ENCODE results near the gene TMPRSS6.

The TMPRSS6 gene

GRCh38 chr22:37028692-37029674, 80.5 kb downstream of the TMPRSS6 start:
- WGBS (ENCODE audit: extremely low coverage, insufficient coverage, low lambda C conversion rate), result no CpG with 5 or more reads among the region's 22 CpGs
- Histone ChIP-seq H4K8ac (ENCODE audit: low read depth, low read length) (no peak overlapping the region), H3K79me1 (ENCODE audit: low read length) (peaks cover 5% of the 10 kb centered on the region), H3K23ac (ENCODE audit: low read length) (no peak overlapping the region), H3K27ac (ENCODE audit: low read depth, low read length) (no peak overlapping the region), H2BK120ac (ENCODE audit: low read depth, low read length) (no peak overlapping the region), H3K4me2 (ENCODE audit: low read length) (no peak overlapping the region), H3K79me2 (ENCODE audit: control insufficient read depth, insufficient read depth, low read length) (no peaks in the 10 kb centered on the region), H2BK15ac (replicated peaks; ENCODE audit: low read depth) (no peak overlapping the region), H4K5ac (ENCODE audit: low read length) (no peak overlapping the region), H3K4me1 (ENCODE audit: control insufficient read depth, low read depth, low read length) (no peaks in the 10 kb centered on the region), H2AK5ac (ENCODE audit: low read length) (no peak overlapping the region), H3K4ac (ENCODE audit: low read depth, low read length) (no peak overlapping the region), H3K36me3 (ENCODE audit: control insufficient read depth, insufficient read depth, low read length) (peaks cover 7% of the 10 kb centered on the region), H3K18ac (ENCODE audit: low read length) (no peak overlapping the region), H3K27me3 (ENCODE audit: insufficient read depth, low read length, poor library complexity) (no peaks in the 10 kb centered on the region), H3K4me3 (ENCODE audit: low read length) (no peak overlapping the region), H3K9ac (ENCODE audit: low read length) (no peak overlapping the region), H2BK5ac (ENCODE audit: low read length) (no peak overlapping the region), H3K56ac (ENCODE audit: low read length) (no peak overlapping the region)
- DNase-seq, result no peak

DNA sequence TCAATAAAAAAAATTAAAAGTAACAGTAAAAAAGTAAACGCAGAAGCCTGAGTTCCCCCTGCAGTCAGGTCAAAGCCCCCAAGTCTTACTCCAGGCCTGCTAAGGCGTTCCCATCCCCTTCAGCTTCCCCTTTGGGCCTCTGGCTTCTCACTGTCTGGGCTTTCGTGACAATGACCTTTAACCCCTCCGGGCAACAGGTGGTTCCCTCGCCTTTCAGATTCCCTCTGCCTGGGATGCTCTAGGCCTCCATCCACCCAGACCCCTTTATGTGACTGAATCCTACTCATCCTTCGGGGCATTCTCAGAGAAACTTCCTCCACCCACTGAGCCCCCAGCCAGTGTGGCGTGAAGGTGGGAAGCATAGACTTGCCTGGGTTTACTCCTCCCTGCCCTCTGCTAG, 82.0 kb downstream of the TMPRSS6 start:
- Histone ChIP-seq H3K79me2 (ENCODE audit: control insufficient read depth, insufficient read depth, low read length) (no peaks in the 10 kb centered on the region), H3K4me1 (ENCODE audit: control insufficient read depth, low read depth, low read length) (no peaks in the 10 kb centered on the region), H3K36me3 (ENCODE audit: control insufficient read depth, insufficient read depth, low read length) (peaks cover 7% of the 10 kb centered on the region), H3K4me2 (ENCODE audit: low read length) (no peak overlapping the region), H3K9ac (ENCODE audit: low read length) (no peak overlapping the region), H3K4me3 (ENCODE audit: low read length) (no peak overlapping the region), H3K27ac (ENCODE audit: low read depth, low read length) (no peak overlapping the region), H2BK15ac (replicated peaks; ENCODE audit: low read depth) (no peak overlapping the region), H3K27me3 (ENCODE audit: insufficient read depth, low read length, poor library complexity) (no peaks in the 10 kb centered on the region), H3K23ac (ENCODE audit: low read length) (no peak overlapping the region), H2BK5ac (ENCODE audit: low read length) (no peak overlapping the region), H4K5ac (ENCODE audit: low read length) (no peak overlapping the region), H4K8ac (ENCODE audit: low read depth, low read length) (no peak overlapping the region), H2AK5ac (ENCODE audit: low read length) (no peak overlapping the region), H3K18ac (ENCODE audit: low read length) (no peak overlapping the region), H3K56ac (ENCODE audit: low read length) (no peak overlapping the region), H2BK120ac (ENCODE audit: low read depth, low read length) (no peak overlapping the region), H3K4ac (ENCODE audit: low read depth, low read length) (no peak overlapping the region), H3K79me1 (ENCODE audit: low read length) (peaks cover 8% of the 10 kb centered on the region)
- no peak for DNase-seq
- no CpG with 5 or more reads among the region's 7 CpGs for WGBS (ENCODE audit: extremely low coverage, insufficient coverage, low lambda C conversion rate)

- no peak overlapping the region for H4K5ac ChIP-seq (ENCODE audit: low read length)
- H4K8ac ChIP-seq (ENCODE audit: low read depth, low read length), result no peak overlapping the region
- H3K9ac ChIP-seq (ENCODE audit: low read length), result no peak overlapping the region
- no CpG with 5 or more reads among the region's 5 CpGs for WGBS (ENCODE audit: extremely low coverage, insufficient coverage, low lambda C conversion rate)
- no peak overlapping the region for H2BK5ac ChIP-seq (ENCODE audit: low read length)
- no peak overlapping the region for H2AK5ac ChIP-seq (ENCODE audit: low read length)
- H3K18ac ChIP-seq (ENCODE audit: low read length), result no peak overlapping the region
- H2BK120ac ChIP-seq (ENCODE audit: low read depth, low read length), result no peak overlapping the region
- H3K36me3 ChIP-seq (ENCODE audit: control insufficient read depth, insufficient read depth, low read length), result peaks cover 7% of the 10 kb centered on the region
- no peak overlapping the region for H3K23ac ChIP-seq (ENCODE audit: low read length)
- no peak overlapping the region for H3K4me3 ChIP-seq (ENCODE audit: low read length)
- H3K27me3 ChIP-seq (ENCODE audit: insufficient read depth, low read length, poor library complexity), result no peaks in the 10 kb centered on the region
- no peak overlapping the region for H3K4ac ChIP-seq (ENCODE audit: low read depth, low read length)
- H3K27ac ChIP-seq (ENCODE audit: low read depth, low read length), result no peak overlapping the region
- peaks cover 2% of the 10 kb centered on the region for H3K79me2 ChIP-seq (ENCODE audit: control insufficient read depth, insufficient read depth, low read length)
- DNase-seq, result no peak
- H3K79me1 ChIP-seq (ENCODE audit: low read length), result peaks cover 13% of the 10 kb centered on the region
- no peak overlapping the region for H3K4me2 ChIP-seq (ENCODE audit: low read length)
- no peak overlapping the region for H3K56ac ChIP-seq (ENCODE audit: low read length)
- no peaks in the 10 kb centered on the region for H3K4me1 ChIP-seq (ENCODE audit: control insufficient read depth, low read depth, low read length)
- no peak overlapping the region for H2BK15ac ChIP-seq (replicated peaks; ENCODE audit: low read depth)
Observed at GRCh38 chr22:37026325-37026724, 83.2 kb downstream of the TMPRSS6 start.

- DNase-seq, result no peak
- Histone ChIP-seq H3K4me2 (ENCODE audit: low read length) (no peak overlapping the region), H4K5ac (ENCODE audit: low read length) (no peak overlapping the region), H3K27ac (ENCODE audit: low read depth, low read length) (no peak overlapping the region), H2BK15ac (replicated peaks; ENCODE audit: low read depth) (no peak overlapping the region), H2BK5ac (ENCODE audit: low read length) (no peak overlapping the region), H3K18ac (ENCODE audit: low read length) (no peak overlapping the region), H3K27me3 (ENCODE audit: insufficient read depth, low read length, poor library complexity) (no peaks in the 10 kb centered on the region), H3K79me1 (ENCODE audit: low read length) (peaks cover 16% of the 10 kb centered on the region), H4K8ac (ENCODE audit: low read depth, low read length) (no peak overlapping the region), H2BK120ac (ENCODE audit: low read depth, low read length) (no peak overlapping the region), H3K23ac (ENCODE audit: low read length) (no peak overlapping the region), H3K56ac (ENCODE audit: low read length) (no peak overlapping the region), H3K4me1 (ENCODE audit: control insufficient read depth, low read depth, low read length) (no peaks in the 10 kb centered on the region), H3K79me2 (ENCODE audit: control insufficient read depth, insufficient read depth, low read length) (peaks cover 2% of the 10 kb centered on the region), H3K4me3 (ENCODE audit: low read length) (no peak overlapping the region), H2AK5ac (ENCODE audit: low read length) (no peak overlapping the region), H3K36me3 (ENCODE audit: control insufficient read depth, insufficient read depth, low read length) (peaks cover 7% of the 10 kb centered on the region), H3K9ac (ENCODE audit: low read length) (no peak overlapping the region), H3K4ac (ENCODE audit: low read depth, low read length) (no peak overlapping the region)
- WGBS (ENCODE audit: extremely low coverage, insufficient coverage, low lambda C conversion rate), result no CpG with 5 or more reads among the region's 10 CpGs
Observed at GRCh38 chr22:37025500-37026070, 83.9 kb downstream of the TMPRSS6 start.

DNA sequence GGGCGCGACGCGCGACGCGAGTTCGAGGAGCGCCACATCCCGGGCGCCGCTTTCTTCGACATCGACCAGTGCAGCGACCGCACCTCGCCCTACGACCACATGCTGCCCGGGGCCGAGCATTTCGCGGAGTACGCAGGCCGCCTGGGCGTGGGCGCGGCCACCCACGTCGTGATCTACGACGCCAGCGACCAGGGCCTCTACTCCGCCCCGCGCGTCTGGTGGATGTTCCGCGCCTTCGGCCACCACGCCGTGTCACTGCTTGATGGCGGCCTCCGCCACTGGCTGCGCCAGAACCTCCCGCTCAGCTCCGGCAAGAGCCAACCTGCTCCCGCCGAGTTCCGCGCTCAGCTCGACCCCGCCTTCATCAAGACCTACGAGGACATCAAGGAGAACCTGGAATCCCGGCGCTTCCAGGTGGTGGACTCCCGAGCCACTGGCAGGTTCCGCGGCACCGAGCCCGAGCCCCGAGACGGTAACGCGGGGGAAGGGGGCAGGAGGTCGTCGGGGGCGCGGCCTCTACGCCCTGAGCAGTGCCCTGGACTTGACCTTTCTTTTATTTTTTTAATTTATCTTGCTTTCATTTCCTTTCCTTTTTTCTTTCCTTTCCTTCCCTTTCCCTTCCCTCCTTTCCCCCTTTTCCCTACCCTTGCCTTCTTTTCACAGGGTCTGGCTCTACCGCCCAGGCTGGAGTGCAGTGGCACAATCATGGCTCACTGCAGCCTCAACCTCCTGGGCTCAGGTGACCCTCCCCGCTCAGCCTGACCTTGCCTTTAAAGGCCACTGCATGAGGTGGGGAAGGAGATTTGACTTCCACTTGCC, 85.0 kb downstream of the TMPRSS6 start:
- H3K4ac ChIP-seq (ENCODE audit: low read depth, low read length), result no peak overlapping the region
- no peak for DNase-seq
- peaks cover 7% of the 10 kb centered on the region for H3K36me3 ChIP-seq (ENCODE audit: control insufficient read depth, insufficient read depth, low read length)
- H3K23ac ChIP-seq (ENCODE audit: low read length), result no peak overlapping the region
- no peaks in the 10 kb centered on the region for H3K4me1 ChIP-seq (ENCODE audit: control insufficient read depth, low read depth, low read length)
- H2AK5ac ChIP-seq (ENCODE audit: low read length), result no peak overlapping the region
- H4K5ac ChIP-seq (ENCODE audit: low read length), result no peak overlapping the region
- no peak overlapping the region for H4K8ac ChIP-seq (ENCODE audit: low read depth, low read length)
- H2BK5ac ChIP-seq (ENCODE audit: low read length), result no peak overlapping the region
- no peak overlapping the region for H3K4me2 ChIP-seq (ENCODE audit: low read length)
- H3K18ac ChIP-seq (ENCODE audit: low read length), result no peak overlapping the region
- no peak overlapping the region for H3K56ac ChIP-seq (ENCODE audit: low read length)
- H3K4me3 ChIP-seq (ENCODE audit: low read length), result no peak overlapping the region
- no peak overlapping the region for H3K9ac ChIP-seq (ENCODE audit: low read length)
- peaks cover 2% of the 10 kb centered on the region for H3K79me2 ChIP-seq (ENCODE audit: control insufficient read depth, insufficient read depth, low read length)
- no peak overlapping the region for H2BK15ac ChIP-seq (replicated peaks; ENCODE audit: low read depth)
- peaks cover 18% of the 10 kb centered on the region for H3K79me1 ChIP-seq (ENCODE audit: low read length)
- no peak overlapping the region for H3K27ac ChIP-seq (ENCODE audit: low read depth, low read length)
- H2BK120ac ChIP-seq (ENCODE audit: low read depth, low read length), result no peak overlapping the region
- no CpG with 5 or more reads among the region's 71 CpGs for WGBS (ENCODE audit: extremely low coverage, insufficient coverage, low lambda C conversion rate)
- H3K27me3 ChIP-seq (ENCODE audit: insufficient read depth, low read length, poor library complexity), result no peaks in the 10 kb centered on the region
